PC-9 (cell line): ENCODE data around the gene ALG14. TPM values are rescaled to one million over a fixed set of nuclear protein-coding genes. Genes with fewer than 3 reads are reported as not detected.

Source experiments
- BruUV-seq: library from RNA; stranded (reverse); fragments of 400-500 nt; replicated peaks from 2 replicates; lab custom pipeline; 2021; lab: Mats Ljungman, UMichigan
- CTCF ChIA-PET: fragments of 300-600 bp; sonication (Branson Sonifier 250); formaldehyde crosslinking; loops from one replicate; lab custom pipeline; 2022; ENCODE audit warnings: antibody characterized with exemption; lab: Charles Lee
- POLR2A ChIA-PET: fragments of 300-600 bp; sonication (Branson Sonifier 250); formaldehyde crosslinking; loops from one replicate; lab custom pipeline; 2022; ENCODE audit warnings: antibody characterized with exemption; ENCODE audit not compliant: unreplicated experiment; lab: Charles Lee
- DNase-seq, 2 experiments: peaks; one replicate each; pipeline versions ENCODE4 v3.0.0 to v3.0.0-alpha.2; 2015 to 2022; ENCODE audit warnings: mixed read lengths in 1 of 2
- H2AFZ ChIP-seq: fragments of 200-600 bp; sonication (generic); 2 replicates; pipeline ENCODE4 v1.8.1; 2017; ENCODE audit warnings: antibody characterized with exemption
- H3F3A ChIP-seq: fragments of 200-600 bp; sonication (generic); 2 replicates; pipeline ENCODE4 v1.8.1; 2017; ENCODE audit warnings: antibody characterized with exemption, mild to moderate bottlenecking, low read depth; ENCODE audit not compliant: insufficient read depth
- H3K27ac ChIP-seq: fragments of 200-600 bp; sonication (generic); 2 replicates; pipeline ENCODE4 v1.6.1; 2016; ENCODE audit warnings: mixed run types
- H3K27me3 ChIP-seq: fragments of 200-600 bp; sonication (generic); 2 replicates; pipeline ENCODE4 v1.6.1; 2016; ENCODE audit warnings: low read depth, mixed run types; ENCODE audit not compliant: insufficient read depth
- H3K36me3 ChIP-seq: fragments of 200-600 bp; sonication (generic); 2 replicates; pipeline ENCODE4 v1.6.1; 2016; ENCODE audit warnings: low read depth, mixed run types
- H3K4me1 ChIP-seq: fragments of 200-600 bp; sonication (generic); replicated peaks from 2 replicates; pipeline ENCODE4 v1.6.1; 2016; ENCODE audit warnings: mixed run types; ENCODE audit not compliant: insufficient read depth
- H3K4me2 ChIP-seq: fragments of 200-600 bp; sonication (generic); 2 replicates; pipeline ENCODE4 v1.6.1; 2017; ENCODE audit warnings: mixed run types
- H3K4me3 ChIP-seq: fragments of 200-600 bp; sonication (generic); 2 replicates; pipeline ENCODE4 v1.6.1; 2016; ENCODE audit warnings: mixed run types
- H3K79me2 ChIP-seq: fragments of 200-600 bp; sonication (generic); 2 replicates; pipeline ENCODE4 v1.6.1; 2017; ENCODE audit warnings: low read depth, mixed run types
- H3K9me2 ChIP-seq: fragments of 200-600 bp; sonication (generic); 2 replicates; pipeline ENCODE4 v1.8.1; 2017; ENCODE audit warnings: mild to moderate bottlenecking; ENCODE audit not compliant: insufficient read depth
- H3K9me3 ChIP-seq: fragments of 200-600 bp; sonication (generic); 2 replicates; pipeline ENCODE4 v1.8.1; 2016; ENCODE audit warnings: low read depth; ENCODE audit not compliant: insufficient read depth
- H4K20me1 ChIP-seq: fragments of 200-600 bp; sonication (generic); 2 replicates; pipeline ENCODE4 v1.8.1; 2017; ENCODE audit not compliant: insufficient read depth
- EZH2 ChIP-seq: fragments of 200-600 bp; sonication (generic); IDR thresholded peaks from 2 replicates; pipeline ENCODE4 v1.8.0; 2017; ENCODE audit warnings: antibody characterized with exemption, low read depth
- intact Hi-C: fragments of 100-400 bp; cut with micrococcal nuclease; formaldehyde crosslinking; loops from one replicate; pipeline ENCODE4 v1.10.0; 2022; ENCODE audit not compliant: unreplicated experiment
- total RNA-seq: library from RNA; stranded (reverse); gene quantifications from 2 replicates; pipeline ENCODE4 v1.2.3, GENCODE V29; 2021
- TF ChIP-seq, protein P1 (sequence below): fragments of 200-600 bp; sonication (generic); conservative IDR thresholded peaks from 2 replicates; pipeline ENCODE4 v1.6.1; 2017; ENCODE audit warnings: mixed run types, antibody characterized with exemption, mild to moderate bottlenecking, moderate library complexity

ALG14 gene
- total RNA-seq, 1 experiment from 2014 or later: 8.6 TPM

DNA sequence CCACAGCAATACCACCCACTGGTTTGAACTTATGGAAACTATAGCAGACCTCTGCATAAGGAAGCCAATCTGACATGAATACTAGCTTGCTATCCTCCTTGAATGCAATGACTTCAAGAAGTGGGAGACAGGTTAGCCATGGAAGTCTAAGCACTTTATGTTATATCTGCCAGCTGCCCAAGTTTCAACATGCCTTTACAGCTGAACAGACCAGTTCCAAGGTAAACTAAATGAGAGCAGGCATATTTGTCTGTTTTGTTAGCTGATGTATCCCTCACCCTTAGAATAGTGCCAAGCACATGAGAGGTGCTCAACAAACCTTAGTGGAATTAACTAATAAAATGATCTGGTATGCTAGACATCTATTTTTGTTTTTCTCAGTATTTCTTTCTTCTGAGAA is 65.1 kb downstream of the ALG14 start:
- TF ChIP-seq, protein P1, sequence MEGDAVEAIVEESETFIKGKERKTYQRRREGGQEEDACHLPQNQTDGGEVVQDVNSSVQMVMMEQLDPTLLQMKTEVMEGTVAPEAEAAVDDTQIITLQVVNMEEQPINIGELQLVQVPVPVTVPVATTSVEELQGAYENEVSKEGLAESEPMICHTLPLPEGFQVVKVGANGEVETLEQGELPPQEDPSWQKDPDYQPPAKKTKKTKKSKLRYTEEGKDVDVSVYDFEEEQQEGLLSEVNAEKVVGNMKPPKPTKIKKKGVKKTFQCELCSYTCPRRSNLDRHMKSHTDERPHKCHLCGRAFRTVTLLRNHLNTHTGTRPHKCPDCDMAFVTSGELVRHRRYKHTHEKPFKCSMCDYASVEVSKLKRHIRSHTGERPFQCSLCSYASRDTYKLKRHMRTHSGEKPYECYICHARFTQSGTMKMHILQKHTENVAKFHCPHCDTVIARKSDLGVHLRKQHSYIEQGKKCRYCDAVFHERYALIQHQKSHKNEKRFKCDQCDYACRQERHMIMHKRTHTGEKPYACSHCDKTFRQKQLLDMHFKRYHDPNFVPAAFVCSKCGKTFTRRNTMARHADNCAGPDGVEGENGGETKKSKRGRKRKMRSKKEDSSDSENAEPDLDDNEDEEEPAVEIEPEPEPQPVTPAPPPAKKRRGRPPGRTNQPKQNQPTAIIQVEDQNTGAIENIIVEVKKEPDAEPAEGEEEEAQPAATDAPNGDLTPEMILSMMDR: no peak
- no peak for TF ChIP-seq EZH2
- peak in 1 of 2 experiments; percentile 60 for DNase-seq

DNA sequence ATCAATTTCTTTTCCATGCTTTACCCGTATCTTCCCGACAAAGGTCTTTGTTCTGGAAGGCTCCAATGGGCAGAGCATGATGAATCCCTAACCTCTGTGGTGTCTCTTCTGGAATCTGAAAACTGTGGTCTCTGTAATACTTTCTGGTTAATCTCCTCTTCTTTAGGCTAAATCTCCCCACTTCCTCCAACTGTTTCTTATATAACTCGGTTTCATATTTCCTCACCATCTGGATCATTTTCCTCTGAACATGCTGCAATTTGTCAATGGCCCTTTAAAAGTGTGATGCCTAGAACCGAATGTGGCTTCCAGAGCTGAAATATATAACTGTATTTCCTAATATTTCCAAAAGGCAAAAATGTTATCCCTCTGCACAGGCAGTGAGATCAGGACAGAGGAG is 66.1 kb downstream of the ALG14 start:
- Histone ChIP-seq H3K79me2 (no peaks in the 10 kb centered on the region), H3F3A (peaks cover 3% of the 10 kb centered on the region; the same call in 1 of the 2 replicates), H3K4me3 (no peak overlapping the region), H4K20me1 (no peaks in the 10 kb centered on the region), H3K9me3 (no peaks in the 10 kb centered on the region), H3K27me3 (no peaks in the 10 kb centered on the region), H3K9me2 (no peaks in the 10 kb centered on the region; the same call in 1 of the 2 replicates), H3K36me3 (no peaks in the 10 kb centered on the region), H3K4me1 (peaks cover 21% of the 10 kb centered on the region), H3K4me2 (no peak overlapping the region), H3K27ac (no peak overlapping the region), H2AFZ (no peak overlapping the region)
- POLR2A ChIA-PET: no interaction called here
- no peak for DNase-seq
- no peak for TF ChIP-seq EZH2
- TF ChIP-seq, protein P1: no peak
- BruUV-seq: no TSS peak
- intact Hi-C loops: no loop called here
- CTCF ChIA-PET: no interaction called here

More for the DNA sequence above, 65.1 kb downstream of the ALG14 start:
- intact Hi-C loops: no loop called here
- Histone ChIP-seq H3K9me2 (no peaks in the 10 kb centered on the region), H3K79me2 (no peaks in the 10 kb centered on the region), H3K27me3 (no peaks in the 10 kb centered on the region), H3K27ac (no peak overlapping the region), H3K4me3 (no peak overlapping the region), H4K20me1 (no peaks in the 10 kb centered on the region), H2AFZ (no peak overlapping the region), H3K9me3 (no peaks in the 10 kb centered on the region), H3K4me1 (peaks cover 19% of the 10 kb centered on the region), H3K36me3 (no peaks in the 10 kb centered on the region), H3K4me2 (no peak overlapping the region), H3F3A (peaks cover 3% of the 10 kb centered on the region; the same call in 1 of the 2 replicates)
- BruUV-seq: no TSS peak
- POLR2A ChIA-PET: interaction anchor here (0.6 kb wide), 2 partner anchors 81 to 350 kb away, joined by 3 to 4 read pairs; partner anchors contain the start of gene CNN3
- CTCF ChIA-PET: interaction anchor here (0.6 kb wide), 1 partner anchor 153 kb away, joined by 3 read pairs; no protein-coding TSS in a partner anchor

DNA sequence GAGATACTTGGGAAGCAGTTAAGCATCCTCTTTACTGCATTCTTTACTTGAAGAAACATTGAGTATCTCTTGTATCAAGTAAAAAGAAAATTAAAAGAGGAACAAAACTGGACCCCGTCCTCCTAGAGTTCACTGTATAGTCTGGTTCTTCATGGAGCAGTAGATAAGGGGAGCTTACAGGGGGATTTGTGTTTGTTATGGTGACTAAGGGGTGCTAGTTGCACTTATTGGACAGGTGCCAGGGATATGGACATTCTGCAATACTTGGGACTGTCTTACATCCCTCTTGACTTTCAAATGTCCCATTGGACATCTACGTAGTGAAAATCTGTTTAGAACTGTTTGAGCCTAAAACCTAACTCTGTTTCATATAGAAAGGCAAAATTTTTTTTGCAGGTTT is 67.2 kb downstream of the ALG14 start:
- BruUV-seq: no TSS peak
- H3K9me3 ChIP-seq: no peaks in the 10 kb centered on the region
- TF ChIP-seq, protein P1: no peak
- TF ChIP-seq EZH2: no peak
- H3F3A ChIP-seq: peaks cover 3% of the 10 kb centered on the region; the same call in 1 of the 2 replicates
- H3K36me3 ChIP-seq: no peaks in the 10 kb centered on the region
- H3K4me3 ChIP-seq: no peak overlapping the region
- no peaks in the 10 kb centered on the region for H3K79me2 ChIP-seq
- CTCF ChIA-PET: no interaction called here
- H4K20me1 ChIP-seq: no peaks in the 10 kb centered on the region
- H3K27ac ChIP-seq: no peak overlapping the region
- H3K4me1 ChIP-seq: peaks cover 21% of the 10 kb centered on the region
- H3K4me2 ChIP-seq: no peak overlapping the region
- POLR2A ChIA-PET: no interaction called here
- no peaks in the 10 kb centered on the region; the same call in 1 of the 2 replicates for H3K9me2 ChIP-seq
- intact Hi-C loops: no loop called here
- no peak for DNase-seq
- H2AFZ ChIP-seq: no peak overlapping the region
- H3K27me3 ChIP-seq: no peaks in the 10 kb centered on the region
